ENCODE measurements around the gene LAMB1. TPM values are rescaled to one million over a fixed set of nuclear protein-coding genes. Genes with fewer than 3 reads are reported as not detected.

LAMB1 gene
- total RNA-seq, 2 donors from 2014 or later: 91.6 to 96.7 TPM

- no peaks in the 10 kb centered on the region for H3K9me3 ChIP-seq
- H3K27ac ChIP-seq: no peak overlapping the region
- intact Hi-C loops (cut with DNase I): loop anchor here (10.0 kb wide), 1 partner anchor 45 kb away; no protein-coding TSS in a partner anchor
- no peaks in the 10 kb centered on the region for H3K4me1 ChIP-seq
- no peaks in the 10 kb centered on the region for H3K27me3 ChIP-seq
- TF ChIP-seq CTCF (IDR thresholded peaks at IDR 0.05): no peak
- H3K36me3 ChIP-seq: no peaks in the 10 kb centered on the region
- DNase-seq: no peak
- H3K9ac ChIP-seq (ENCODE audit: low read depth in 2 of 2, low read length in 2 of 2): no peak overlapping the region
- H3K4me3 ChIP-seq: no peak overlapping the region
These were observed 22.8 kb downstream of the LAMB1 start for GRCh38 chr7:107980171-107980570.

- no peaks in the 10 kb centered on the region for H3K4me1 ChIP-seq
- no peak for DNase-seq
- H3K9me3 ChIP-seq: no peaks in the 10 kb centered on the region
- no peak overlapping the region for H3K9ac ChIP-seq (ENCODE audit: low read depth in 2 of 2, low read length in 2 of 2)
- intact Hi-C loops (cut with DNase I): no loop called here
- no peaks in the 10 kb centered on the region for H3K36me3 ChIP-seq
- TF ChIP-seq CTCF (IDR thresholded peaks at IDR 0.05): no peak
- H3K4me3 ChIP-seq: no peak overlapping the region
- no peaks in the 10 kb centered on the region for H3K27me3 ChIP-seq
- no peak overlapping the region for H3K27ac ChIP-seq
These were observed 24.0 kb downstream of the LAMB1 start for GRCh38 chr7:107978815-107979408.

GRCh38 chr7:107977048-107977447 is 25.9 kb downstream of the LAMB1 start:
- Histone ChIP-seq H3K4me1 (no peaks in the 10 kb centered on the region), H3K27ac (no peak overlapping the region)

GRCh38 chr7:107976620-107977019 is 26.3 kb downstream of the LAMB1 start:
- Histone ChIP-seq H3K36me3 (no peaks in the 10 kb centered on the region), H3K4me3 (no peak overlapping the region), H3K9ac (ENCODE audit: low read depth in 2 of 2, low read length in 2 of 2) (no peak overlapping the region), H3K27me3 (no peaks in the 10 kb centered on the region), H3K4me1 (no peaks in the 10 kb centered on the region), H3K9me3 (no peaks in the 10 kb centered on the region), H3K27ac (no peak overlapping the region)
- TF ChIP-seq CTCF (IDR thresholded peaks at IDR 0.05): no peak
- no peak for DNase-seq
- intact Hi-C loops (cut with DNase I): no loop called here

More at GRCh38 chr7:107977048-107977447, 25.9 kb downstream of the LAMB1 start:
- Histone ChIP-seq H3K9ac (ENCODE audit: low read depth in 2 of 2, low read length in 2 of 2) (no peak overlapping the region), H3K36me3 (no peaks in the 10 kb centered on the region), H3K27me3 (no peaks in the 10 kb centered on the region), H3K4me3 (no peak overlapping the region), H3K9me3 (no peaks in the 10 kb centered on the region)
- intact Hi-C loops (cut with DNase I): no loop called here
- TF ChIP-seq CTCF (IDR thresholded peaks at IDR 0.05): no peak
- no peak for DNase-seq

GRCh38 chr7:107975394-107976013 is 27.5 kb downstream of the LAMB1 start:
- Histone ChIP-seq H3K4me1 (no peaks in the 10 kb centered on the region), H3K36me3 (no peaks in the 10 kb centered on the region), H3K9me3 (no peaks in the 10 kb centered on the region), H3K27me3 (no peaks in the 10 kb centered on the region), H3K9ac (ENCODE audit: low read depth in 2 of 2, low read length in 2 of 2) (no peak overlapping the region), H3K27ac (no peak overlapping the region), H3K4me3 (no peak overlapping the region)
- TF ChIP-seq CTCF (IDR thresholded peaks at IDR 0.05): no peak
- intact Hi-C loops (cut with DNase I): no loop called here
- no peak for DNase-seq
